SH-SY5Y (cell line): ENCODE data around the gene HTR1D.

ENCODE experiments used
- GATA2 ChIP-seq: IDR thresholded peaks from 2 replicates; pipeline ENCODE4 v1.6.1; 2011; ENCODE audit warnings: mild to moderate bottlenecking, low read depth, low read length
- GATA3 ChIP-seq: IDR thresholded peaks from 2 replicates; pipeline ENCODE4 v1.6.1; 2011; ENCODE audit warnings: low read depth, mild to moderate bottlenecking, low read length, moderate library complexity

HTR1D gene

DNA sequence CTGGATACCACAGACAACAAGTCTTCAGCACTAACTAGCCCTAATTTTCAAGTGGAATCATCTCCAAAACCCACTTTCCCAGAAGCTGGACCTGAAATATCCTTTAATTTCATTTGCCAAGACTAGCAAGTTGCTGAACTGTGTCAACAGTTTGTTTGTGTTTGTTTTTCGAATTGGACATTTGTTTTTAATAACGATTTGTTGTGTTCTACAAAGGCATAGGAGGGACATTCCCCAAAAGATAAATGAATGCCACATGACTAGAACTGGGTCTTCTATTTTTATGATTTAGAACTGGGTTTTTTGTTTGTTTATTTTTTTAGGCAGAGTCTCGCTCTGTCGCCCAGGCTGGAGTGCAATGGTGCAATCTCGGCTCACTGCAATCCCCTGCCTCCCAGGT, 66.6 kb downstream of the HTR1D start:
- TF ChIP-seq GATA3, result no peak
- TF ChIP-seq GATA2, result no peak

DNA sequence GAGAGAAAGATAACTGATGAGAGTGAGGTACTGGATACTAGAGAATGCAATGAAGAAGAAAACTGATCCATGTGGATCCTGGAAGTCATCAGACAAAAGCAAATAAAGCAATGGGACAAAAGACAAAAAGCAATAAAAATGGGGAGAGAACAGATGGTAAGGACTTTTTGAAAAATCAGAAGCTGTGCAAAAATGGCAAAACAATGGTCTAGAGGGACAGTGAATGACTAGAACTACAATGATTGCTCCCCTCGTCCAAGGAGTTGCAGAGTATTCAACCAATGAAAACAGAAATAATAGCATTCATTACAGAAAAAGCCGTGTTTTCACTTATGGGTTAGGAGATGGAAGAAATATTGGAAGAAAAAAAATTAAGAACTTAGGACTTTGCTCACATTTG, 67.2 kb downstream of the HTR1D start:
- no peak for TF ChIP-seq GATA3
- TF ChIP-seq GATA2, result no peak

DNA sequence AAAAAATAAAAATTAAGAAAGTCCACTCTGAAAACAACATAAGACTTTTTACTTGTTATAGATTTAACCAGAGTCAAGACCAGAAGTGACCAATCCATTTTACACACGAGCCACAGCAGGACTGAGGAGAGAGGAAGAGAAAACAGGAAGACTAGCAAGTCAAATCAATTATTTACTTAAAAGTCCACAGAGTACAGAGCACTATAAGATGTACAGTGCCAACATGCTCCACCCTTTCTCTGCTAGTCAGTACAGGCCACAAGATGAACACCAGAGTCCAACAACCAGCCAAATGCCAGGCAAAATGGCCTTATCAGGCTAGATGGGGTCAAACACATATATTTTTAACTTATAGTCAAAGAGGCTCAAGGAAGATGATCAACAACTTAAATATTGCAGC, 68.2 kb downstream of the HTR1D start:
- no peak for TF ChIP-seq GATA2
- no peak for TF ChIP-seq GATA3

- TF ChIP-seq GATA3 (no peak), GATA2 (no peak)
Observed at GRCh38 chr1:23148084-23148483, 69.2 kb downstream of the HTR1D start.
